Stimulated activated CD4-positive, alpha-beta T cell treated with anti-CD3 and anti-CD28 coated beads, TNF-alpha, amount 100 ng/mL, for 48 hours (primary cell): Measurements from ENCODE around the gene GDF9.

ENCODE experiments used
- DNase-seq, 3 donors: peaks; one replicate each; pipeline ENCODE4 v3.0.0-alpha.2; 2020; ENCODE audit warnings: low read depth in 3 of 3

The GDF9 gene

DNA sequence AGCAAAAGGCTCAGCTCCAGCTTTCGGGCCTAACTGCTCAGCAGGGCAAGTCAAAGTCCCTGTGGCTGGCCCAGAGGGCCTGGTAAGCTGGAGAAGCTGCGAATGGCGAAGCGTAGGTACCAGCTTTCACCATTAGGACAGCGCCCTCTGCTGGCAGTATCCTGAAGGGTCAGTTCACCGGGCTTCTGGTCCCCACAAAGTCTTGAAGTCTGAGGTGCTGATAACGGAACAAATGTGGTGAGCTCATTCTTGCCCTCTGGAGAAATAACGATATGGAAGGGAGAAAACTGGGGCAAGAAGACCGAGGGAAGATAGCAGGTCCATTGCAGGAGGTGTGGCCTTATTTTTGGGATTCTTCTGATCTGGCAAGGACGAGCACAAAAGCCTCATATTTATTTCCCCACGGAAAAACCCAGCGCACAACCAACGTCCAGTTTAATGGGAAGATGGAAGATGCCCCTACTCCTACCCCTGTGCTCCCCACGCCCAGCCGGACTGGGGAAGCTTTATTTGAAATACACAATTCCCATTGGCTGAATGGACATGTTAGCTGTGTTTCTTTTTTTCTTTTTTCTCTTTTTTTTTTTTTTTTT is 46.0 kb downstream of the GDF9 start:
- DNase-seq = peak; percentile 82 to 94 (median 90)

DNA sequence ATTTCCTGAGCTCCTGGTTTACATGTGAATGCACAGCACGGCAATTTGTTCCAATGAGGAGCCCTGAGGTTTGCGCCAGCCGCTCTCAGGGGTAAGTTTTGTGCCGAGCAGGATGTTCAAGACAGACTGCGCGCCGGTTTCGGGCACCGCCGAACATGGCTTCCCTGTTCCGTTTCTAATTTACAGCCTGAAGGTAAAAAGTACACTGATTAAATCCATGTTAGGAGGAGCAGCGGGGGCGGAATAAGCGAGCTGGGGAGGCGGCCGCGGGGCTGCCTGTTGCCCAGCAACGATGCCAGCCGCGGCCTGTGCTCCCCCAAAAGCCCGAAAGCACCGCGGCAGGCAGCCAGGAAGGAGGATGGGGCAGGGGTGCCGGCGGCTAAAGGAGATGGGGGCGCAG is 46.8 kb downstream of the GDF9 start:
- DNase-seq = no peak

DNA sequence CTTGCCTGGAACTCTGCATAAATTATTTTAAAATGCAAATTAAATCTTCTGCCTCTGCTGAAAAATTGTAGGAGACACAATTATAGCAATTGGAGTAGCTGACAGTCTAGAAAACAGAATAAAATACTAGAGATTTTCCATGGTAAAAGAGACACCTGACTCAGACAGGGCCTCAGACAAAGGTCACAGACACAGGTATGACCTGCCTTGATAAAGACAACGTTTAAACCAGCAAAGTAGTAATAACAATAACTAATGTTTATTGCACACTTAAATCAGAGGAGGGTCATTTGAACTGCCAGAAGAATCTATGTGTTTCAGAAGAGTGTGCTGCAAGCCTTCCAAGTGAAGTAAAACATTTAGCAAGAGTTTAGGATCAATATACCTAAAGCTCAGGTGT is 49.3 kb downstream of the GDF9 start:
- no peak for DNase-seq

DNA sequence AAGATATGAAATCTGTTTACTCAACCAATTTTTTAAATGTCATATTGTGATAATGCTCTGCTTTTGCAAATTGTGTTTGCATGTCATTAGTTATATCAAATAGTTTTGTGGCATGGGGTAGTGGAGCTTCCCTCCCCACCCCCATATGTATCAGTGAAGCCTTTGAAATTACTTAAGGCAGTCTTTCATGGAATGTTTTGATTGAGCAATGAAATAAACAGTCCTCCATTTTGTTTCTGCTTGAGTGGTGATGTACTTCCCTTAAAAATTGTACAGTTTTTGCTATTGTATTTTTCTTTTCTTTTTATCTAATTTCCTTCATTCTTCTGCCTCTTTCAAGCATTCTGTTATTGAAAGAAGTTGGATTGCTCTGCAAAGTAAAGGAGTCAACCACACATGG is 49.7 kb downstream of the GDF9 start:
- DNase-seq = no peak

DNA sequence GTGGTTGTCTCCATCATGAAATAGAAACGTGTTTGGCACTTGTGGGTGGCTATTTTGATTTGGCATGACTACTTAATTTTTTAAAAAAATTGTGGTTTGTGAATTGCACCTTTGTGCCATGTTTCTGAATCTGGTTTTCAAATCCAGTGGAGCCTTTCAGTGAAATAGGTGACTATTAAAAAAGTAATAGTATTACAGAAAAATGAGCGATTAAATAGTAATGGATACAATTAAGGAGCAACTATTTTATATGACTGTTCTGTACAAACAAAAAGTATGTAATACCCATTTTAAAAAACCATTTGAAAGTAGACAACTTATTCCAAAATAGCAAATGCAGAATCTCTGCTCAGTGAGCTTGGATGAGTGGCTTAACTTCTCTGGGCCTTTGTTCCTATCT is 50.2 kb downstream of the GDF9 start:
- DNase-seq = no peak

DNA sequence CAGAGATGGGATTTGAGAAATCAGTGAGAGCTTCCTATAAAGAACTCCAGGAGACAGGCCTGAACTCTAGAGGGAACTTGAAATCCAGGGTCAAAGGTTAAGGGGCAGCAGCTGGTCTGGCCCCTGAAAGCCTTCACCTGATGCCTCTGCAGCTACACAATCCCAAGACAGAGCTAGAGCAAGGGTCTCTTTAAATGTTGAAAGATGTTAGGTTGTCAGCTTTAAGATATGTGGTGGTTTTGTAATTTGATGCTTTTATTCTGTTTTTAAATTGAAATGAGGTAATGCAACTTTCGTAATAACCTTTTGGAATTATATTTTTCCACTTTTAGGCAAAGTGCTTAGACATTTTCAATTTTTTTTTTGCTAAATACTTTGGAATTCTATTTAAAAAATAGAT is 50.8 kb downstream of the GDF9 start:
- DNase-seq = no peak

DNA sequence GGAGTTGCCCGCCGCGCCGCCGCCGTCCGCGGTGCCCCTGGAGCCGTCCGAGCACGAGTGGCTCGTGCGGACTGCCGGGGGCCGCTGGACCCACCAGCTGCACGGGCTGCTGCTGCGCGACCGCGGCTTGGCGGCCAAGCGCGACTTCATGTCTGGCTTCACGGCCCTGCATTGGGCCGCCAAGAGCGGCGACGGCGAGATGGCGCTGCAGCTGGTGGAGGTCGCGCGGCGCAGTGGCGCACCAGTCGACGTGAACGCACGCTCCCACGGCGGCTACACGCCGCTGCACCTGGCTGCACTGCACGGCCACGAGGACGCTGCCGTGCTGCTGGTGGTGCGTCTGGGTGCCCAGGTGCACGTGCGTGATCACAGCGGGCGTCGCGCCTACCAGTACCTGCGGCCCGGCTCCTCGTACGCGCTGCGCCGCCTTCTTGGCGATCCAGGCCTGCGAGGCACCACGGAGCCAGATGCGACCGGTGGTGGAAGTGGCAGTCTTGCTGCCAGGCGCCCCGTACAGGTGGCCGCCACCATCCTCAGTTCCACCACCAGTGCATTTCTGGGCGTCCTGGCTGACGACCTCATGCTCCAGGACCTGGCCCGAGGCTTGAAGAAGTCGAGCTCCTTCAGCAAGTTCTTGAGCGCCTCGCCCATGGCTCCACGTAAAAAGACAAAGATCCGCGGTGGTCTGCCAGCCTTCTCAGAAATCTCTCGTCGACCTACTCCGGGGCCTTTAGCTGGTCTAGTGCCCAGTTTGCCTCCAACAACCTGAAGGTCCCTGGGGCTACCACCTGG is 51.6 kb downstream of the GDF9 start:
- no peak for DNase-seq

DNA sequence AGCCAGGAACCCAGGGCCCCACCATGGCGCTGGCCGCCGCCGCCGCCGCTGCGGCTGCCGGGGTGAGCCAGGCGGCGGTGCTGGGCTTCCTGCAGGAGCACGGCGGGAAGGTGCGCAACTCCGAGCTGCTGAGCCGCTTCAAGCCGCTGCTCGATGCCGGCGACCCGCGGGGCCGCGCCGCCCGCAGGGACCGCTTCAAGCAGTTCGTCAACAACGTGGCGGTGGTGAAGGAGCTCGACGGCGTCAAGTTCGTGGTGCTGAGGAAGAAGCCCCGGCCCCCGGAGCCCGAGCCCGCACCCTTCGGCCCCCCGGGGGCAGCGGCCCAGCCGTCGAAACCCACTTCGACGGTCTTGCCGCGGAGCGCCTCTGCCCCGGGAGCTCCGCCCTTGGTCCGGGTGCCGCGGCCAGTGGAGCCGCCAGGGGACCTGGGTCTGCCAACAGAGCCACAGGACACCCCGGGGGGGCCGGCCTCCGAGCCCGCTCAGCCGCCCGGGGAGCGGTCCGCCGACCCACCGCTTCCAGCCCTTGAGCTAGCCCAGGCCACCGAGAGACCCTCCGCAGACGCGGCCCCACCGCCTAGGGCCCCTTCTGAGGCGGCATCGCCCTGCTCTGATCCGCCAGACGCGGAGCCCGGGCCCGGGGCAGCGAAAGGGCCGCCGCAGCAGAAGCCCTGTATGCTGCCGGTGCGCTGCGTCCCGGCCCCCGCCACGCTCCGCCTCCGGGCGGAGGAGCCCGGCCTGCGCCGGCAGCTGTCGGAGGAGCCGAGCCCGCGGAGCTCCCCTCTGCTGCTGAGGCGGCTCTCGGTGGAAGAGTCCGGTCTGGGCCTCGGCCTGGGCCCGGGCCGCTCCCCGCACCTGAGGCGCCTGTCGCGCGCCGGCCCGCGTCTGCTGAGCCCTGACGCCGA is 52.4 kb downstream of the GDF9 start:
- DNase-seq = no peak

DNA sequence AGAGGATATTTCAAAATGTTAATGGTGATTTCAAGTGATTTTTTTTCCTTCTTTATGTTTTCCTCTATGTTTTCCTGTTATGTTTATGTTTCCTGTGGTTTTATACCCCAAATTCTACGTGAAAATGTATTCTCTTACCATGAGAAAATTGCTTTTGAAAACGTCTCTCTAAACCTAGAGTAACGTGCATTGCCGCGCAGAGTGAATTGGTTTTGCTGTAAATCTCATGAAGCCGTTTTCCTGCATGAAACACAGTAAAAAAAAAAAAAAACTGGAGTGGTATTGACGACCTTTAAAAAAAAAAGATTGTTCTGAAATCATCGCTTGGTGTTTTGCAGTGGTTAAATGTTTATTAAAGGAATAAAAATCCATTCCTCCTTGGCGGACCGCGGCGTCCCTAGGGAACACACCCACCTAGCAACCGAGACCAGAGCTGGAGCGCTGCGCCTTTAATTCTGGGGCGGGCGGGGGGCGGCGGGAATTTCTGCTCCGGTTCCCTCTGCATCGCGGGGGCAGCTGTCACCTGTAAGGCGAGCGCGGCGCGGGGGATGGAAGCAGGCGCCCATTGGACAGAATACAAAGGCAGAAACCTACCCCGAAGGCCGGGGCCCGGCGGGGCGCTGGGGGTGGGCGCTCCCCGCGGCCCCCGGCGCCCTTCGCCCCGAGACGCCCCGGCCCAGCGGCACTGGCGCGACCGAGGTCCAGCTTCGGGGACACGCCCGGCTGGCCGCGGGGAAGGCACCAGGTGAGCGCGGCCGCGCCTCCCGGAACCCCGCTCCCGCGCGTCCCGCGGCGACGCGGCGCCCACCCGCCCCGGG is 53.3 kb downstream of the GDF9 start, which contains the start of gene SOWAHA:
Gene SOWAHA (plus strand): TSS at position 522 of the 818 bp plus-strand sequence. CDS start 320 bp downstream, outside the sequence.
- no peak for DNase-seq

DNA sequence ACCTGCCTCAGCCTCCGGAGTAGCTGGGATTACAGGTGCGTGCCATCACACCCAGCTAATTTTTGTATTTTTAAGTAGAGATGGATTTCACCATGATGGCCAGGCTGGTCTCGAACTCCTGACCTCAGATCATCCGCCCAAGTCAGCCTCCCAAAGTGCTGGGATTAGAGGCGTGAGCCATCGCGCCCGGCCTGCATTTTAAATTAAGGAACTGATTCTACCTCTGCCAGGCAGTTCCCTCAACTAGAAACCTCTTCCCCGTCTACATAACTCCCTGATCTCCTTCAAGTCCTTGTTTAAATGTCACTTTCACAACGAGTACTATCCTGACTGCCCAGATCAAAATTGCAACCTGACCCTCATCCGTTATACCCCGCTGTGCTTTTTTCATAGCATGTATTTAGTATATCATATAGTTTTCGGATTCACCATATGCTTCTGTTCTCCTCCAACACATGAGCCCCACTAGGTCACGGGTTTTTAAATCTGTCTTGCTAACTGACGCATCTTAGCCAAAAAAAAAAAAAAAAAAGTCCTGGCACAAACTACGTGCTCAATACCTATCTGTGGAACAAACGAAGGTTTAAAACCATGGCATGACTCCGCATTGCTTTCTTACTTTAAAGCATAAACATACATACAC is 54.0 kb downstream of the GDF9 start:
- no peak for DNase-seq
